Measurements from ENCODE around the gene ARAP1.

ARAP1 gene

DNA sequence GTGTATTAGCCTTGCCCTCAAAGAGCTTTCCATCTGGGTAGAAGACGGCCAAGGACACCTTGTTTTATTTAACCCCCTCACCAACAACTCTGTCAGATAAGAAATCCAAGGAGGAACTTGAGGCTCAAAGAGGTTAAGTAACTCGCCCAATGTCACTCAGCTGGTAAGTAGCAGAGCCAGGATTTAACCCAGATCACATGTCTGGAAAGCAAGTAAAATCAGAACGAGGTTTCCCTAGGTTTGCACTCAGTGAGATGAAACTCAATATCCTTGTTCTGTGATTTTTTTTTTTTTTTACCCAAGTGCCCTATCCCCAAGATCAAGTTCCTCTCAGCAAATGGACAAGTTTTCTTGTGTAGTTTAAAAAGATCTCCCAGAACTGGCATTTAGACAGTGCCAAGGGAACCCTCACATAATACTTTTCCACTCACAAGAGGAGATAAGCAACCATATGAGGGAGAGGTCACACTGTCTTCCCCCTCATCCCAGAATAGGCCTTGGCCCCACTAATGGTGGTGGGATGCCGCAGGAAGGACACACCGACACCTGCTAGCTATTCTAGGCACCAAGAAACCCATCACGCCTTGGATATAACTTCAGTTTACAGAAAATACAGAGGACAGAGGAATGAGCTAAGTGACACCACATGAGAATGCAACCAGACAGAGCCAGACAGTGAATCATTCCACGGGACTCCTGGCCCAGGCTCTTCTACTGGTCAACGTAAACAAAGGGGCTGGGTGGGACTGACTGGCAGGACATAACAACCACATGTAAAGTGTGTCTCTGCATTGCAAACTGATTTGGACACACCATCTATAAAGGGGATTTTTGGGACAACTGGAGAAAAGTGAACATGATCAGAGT lies 8.6 kb upstream of the ARAP1 start:
- no peak for DNase-seq

DNA sequence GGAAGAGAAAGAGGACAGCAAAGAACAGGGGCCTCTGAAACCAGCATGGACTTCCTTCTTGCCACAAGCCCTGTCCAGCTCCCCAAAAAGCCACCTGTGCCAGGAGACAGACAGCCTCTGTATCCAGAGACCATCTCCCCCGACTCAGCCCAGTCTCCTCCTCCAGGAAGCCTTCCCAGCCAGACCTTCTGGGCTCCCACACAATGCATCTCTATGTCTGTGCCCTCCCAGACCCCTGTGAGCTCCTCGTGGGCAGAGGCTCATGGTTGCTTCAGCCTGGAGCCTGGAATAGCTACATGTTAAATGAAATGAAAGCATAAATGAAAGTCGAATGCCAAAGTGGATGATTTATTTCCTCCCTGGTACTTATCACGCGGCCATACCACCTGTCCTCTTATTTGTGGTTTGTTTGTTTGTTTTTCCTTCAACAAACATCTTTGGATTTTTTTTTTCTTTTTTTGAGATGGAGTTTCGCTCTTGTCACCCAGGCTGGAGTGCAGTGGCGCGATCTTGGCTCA lies 7.3 kb upstream of the ARAP1 start:
- DNase-seq, result no peak

DNA sequence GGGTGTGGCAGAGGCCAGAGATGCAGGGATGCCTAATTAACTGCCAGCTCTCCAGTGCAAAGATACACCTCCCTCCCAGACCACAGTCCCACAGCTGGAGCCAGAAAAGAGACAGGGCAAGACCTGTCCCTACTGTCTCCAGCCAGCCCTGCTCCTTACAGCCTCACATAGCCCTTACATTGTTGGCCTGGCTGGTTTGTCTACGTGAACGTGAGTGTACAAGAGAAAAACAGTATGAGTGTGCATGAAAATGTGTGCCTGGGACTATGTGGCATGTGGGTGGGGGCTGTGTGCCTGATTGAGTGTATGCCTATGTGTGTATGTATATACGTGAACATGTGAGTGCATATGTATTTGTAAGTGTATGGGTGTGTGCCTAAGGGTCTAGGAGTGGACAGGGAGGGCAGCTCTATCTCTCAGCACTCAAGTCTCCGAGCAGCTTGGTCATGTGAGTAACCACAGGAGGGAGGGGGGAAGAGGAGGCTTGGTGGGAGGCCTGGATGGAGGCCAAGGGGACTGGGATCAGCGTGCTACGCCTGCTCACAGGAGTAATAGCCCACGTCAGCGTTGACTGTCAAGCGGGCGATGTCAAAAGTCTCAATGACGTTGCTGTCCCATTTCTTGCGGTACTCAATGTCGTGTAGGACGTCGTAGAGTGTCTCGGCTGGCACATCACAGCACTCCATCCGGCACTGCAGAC lies 6.6 kb upstream of the ARAP1 start:
- DNase-seq, result no peak

DNA sequence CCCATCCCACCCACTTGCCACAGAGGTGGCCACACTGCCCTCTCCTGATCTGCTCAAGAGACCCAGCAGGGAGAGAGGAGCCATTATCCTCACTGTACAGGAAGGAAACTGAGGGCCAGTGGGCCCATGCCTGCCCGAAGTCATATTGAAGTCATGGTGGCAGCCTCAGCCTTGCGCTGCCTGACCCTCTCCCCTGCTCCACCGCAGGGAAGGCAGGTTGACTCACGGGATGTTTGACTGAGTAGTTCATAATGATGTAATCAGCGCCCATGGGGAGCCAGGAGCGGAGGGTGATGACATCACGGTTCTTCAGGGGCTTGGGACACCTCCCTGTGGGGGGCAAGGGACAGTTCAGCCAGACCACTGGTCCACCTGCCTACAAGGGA lies 6.1 kb upstream of the ARAP1 start:
- DNase-seq, result no peak

DNA sequence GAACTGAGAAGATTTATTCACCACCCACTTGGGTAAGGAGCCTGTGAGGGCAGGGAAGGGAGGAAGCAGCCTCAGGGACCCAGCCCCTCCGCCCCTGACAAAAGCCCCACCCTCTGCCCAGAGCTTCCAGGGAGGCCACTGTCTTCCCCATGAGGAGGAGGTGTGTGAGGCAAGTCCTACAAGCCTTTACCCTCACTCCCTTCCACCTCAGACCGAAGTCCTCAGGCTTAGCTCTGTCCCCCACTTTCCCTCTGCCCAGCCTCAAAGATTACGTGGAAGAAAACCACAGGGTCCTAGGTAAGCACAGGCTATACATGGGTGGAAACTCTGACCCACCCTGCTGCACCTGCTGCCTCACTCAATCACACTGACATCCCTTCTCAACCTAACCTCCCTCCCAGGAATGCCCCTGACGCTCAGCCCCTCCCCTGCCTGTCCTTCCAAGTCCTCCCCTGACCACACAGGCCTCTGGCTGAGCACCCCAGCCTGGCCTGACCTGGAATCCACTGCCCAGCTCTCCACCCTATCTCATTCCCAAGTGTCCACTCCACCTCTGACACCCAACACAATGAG lies 3.6 kb upstream of the ARAP1 start:
- DNase-seq, result no peak

DNA sequence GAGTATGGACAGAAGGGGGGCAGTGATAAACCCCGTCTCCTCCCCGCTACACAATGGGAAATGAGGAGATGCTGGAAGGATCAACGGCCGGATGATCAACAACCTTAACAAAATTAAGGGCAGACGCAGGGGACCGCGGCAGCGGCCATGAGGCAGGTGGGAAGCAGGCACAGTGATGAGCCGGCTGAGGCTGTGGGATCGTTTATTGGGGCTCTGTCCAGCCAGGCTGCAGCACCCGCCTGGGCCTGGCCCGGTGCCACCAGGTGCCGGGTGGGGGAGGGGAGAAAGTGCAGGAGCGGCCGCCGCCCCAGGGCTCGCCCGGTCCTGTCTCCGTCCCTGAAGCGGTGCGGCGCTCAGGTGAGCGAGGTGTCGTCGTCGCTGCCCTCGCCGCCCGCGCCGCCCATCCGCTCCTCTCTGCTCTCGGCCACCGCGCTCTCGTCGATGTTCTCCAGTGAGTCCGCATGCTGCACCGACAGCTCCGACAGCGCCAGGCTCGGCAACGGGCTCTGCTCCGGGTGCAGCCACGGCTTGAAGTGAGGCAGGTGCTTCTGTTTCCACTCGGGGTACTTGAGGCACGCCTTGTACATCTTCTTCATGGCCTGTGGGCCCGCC lies 2.4 kb upstream of the ARAP1 start:
- no peak for DNase-seq

DNA sequence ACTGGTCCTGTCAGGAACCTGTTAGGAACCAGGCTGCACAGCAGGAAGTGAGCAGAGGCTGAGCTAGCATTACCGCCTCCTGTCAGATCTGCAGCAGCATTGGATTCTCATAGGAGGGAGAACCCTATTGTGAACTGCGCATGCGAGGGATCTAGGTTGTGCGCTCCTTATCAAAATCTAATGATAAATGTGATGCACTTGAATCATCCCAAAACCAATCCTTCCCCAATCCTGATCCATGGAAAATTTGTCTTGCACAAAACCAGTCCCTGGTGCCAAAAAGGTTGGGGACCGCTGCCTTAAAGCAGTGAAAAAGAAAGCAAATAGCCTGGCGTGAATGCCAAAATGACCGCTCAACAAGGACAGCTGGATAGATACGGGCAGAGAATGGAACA lies 1.9 kb upstream of the ARAP1 start:
- no peak for DNase-seq

DNA sequence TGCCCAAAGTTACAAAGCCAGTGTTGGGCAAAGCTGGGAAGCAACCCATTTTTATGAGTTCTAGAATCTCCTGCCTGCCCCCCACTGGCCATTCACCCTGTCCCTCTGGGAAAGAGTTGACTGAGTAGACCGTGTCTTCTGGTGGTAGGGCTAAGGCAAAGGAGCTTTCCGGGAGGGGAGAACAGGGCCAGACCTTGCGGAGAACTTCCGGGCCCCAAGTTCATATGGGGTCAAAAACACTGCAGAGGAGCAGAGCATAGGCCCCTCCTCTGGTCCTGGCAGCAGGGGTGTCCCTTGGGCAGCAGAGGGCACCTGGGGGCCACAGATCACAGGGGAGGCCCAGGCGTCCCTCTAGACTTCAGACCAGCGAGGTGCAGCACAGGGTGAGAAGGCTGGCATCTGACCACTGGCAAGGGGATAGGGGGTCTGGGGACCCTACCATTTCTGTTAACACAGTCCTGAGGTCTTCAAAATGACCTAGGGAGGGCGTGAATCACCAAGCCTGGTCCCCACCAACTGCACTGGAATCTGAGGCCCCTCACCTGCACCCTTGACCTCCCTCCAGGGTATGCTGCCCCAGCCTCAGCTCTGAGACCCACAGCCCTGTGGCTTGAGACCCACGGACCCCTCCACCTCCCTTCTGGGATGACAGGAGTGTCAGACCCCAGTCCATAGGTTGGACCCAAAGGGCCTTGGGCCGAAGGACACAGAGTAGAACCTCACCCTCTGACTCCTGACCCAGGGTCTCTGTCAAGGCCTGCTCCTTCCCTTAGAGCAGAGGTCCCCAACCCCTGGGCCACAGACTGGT lies 1.3 kb upstream of the ARAP1 start:
- DNase-seq, result no peak

DNA sequence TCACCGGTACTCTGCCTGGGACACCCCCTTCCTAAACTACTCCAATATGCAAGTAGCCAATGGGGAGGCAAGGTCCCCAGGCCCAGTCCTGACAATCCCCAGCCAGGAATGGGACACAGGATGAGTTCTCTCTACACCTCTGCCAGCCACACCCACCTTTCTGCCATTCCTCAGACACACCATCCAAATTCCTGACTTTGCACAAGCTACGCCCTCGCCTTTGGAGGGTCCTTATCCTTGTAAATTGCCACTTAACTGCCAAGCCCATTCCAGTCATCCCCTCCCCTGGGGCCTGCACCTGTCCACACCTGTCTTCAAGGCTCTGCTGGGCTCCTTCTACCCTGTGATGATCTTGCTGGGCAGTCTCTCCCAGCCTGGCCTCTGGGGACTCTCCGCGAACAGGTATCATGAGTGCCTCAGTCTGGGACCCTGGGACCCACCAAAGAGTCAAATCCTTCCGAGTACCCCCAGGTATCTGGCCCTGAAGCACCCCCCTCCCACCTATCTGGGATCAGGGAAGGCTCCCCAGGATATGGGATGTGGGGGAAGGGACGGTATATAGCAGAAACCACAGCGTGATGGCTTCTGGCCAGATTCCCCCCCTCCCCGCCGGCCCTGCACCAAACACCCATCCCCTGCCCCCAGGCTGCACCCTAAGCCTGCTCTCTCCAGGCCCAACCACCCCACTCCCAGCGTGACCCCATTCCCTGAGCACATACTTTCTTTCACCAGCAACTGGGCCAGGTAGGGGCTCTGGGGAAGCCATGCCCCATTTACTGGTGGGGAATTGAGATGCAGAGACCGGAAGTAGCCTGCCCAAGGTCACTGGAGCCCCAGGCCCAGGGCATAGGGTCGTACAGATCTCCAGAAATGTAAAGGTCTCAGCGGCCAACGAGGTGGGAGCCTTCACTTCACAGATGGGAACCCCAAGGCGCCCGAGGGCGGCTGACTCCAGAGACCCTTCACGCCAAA lies 806 bp downstream of the ARAP1 start:
- DNase-seq, result no peak

DNA sequence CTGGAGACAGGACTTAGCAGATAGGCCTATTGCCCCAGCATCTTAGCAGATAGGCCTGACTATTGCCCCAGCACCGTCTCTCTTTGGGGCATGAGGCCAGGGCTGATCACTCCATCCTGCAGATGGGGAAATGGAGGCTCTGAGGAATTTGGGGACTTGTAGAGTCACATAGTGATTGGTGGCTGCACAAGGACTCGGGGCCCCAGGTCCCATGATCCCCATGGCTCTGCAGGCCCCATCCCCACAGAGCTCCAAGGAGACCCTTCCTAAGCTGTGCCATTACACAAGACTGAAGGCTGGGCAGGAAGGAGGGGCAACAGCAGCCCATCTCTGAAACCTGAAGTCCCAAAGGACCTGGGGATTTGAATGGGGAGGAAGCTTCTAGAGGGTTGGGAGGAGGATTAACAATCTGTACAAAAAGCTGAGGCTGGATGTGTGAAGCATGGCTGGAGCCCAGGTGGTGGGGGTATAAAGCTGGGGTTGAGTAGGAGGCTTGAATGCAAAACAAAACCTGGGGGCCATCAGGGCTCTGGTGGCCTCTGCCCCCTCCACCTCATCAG lies 1.6 kb downstream of the ARAP1 start:
- no peak for DNase-seq

DNA sequence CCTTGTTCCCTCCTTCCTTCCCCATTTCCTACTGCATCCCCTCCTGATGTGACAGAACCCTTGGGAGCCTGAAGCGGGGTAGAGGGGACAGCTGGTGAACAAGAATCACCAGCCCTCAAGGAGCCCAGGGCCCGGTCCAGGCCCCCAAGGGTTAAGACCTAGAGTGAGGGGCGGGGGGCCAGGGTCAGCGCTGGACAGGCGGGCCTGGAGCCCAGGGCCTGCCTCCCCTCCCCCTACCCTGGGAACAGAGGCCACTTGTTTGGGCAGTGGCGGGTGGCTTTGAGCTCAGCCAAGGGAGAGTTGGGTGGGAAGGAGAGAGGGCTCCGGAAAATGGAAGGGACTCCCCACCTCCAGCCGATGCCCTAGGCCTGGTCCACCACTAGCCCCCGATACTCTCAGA lies 2.1 kb downstream of the ARAP1 start:
- DNase-seq, result no peak

DNA sequence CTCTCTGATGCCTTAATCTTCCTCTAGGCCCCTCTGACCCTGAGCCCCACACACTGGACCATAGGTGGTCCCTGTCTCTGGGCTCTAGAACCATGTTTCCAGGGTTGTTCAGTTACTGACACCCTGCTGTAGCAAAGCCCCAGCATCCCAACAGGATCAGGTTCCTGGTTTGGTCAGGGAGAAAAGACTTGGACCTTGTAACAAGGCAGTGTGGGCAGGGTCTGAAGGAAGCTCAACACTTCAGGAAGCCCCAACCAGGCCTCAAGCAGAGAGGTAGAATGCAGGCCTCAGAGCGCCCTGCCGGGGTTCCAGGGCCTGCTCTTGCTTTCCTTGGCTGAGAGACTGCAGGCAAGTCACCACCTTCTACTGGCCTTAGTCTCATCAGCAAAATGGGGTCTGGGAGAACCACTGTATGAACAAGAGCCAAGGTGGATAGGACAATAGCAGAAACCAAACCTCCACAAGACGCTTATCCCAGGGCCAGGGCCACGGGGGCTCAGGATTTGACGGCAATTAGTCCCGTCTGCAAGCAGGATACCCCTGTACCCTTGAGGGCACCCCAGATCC lies 4.8 kb downstream of the ARAP1 start:
- DNase-seq, result no peak

DNA sequence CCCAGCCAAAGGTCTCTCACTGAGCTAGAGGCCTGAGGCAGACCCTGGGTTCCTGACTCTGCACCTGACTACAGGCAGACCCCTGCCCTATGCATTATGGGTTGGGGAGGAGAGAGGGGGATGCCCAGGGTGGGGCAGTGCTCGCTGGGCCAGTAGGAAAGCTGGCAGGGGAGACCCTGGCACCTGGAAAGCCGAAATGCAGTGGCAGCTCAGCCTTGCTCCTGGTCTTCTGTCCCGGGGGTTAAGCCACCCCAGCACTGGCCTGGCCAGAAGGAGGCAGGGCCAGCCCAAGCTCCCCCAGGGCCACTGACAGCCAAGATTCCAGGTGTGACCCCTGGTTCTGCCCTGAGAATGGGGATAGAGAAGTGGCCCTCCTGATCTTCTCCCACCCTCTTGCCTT lies 5.4 kb downstream of the ARAP1 start:
- DNase-seq, result no peak

DNA sequence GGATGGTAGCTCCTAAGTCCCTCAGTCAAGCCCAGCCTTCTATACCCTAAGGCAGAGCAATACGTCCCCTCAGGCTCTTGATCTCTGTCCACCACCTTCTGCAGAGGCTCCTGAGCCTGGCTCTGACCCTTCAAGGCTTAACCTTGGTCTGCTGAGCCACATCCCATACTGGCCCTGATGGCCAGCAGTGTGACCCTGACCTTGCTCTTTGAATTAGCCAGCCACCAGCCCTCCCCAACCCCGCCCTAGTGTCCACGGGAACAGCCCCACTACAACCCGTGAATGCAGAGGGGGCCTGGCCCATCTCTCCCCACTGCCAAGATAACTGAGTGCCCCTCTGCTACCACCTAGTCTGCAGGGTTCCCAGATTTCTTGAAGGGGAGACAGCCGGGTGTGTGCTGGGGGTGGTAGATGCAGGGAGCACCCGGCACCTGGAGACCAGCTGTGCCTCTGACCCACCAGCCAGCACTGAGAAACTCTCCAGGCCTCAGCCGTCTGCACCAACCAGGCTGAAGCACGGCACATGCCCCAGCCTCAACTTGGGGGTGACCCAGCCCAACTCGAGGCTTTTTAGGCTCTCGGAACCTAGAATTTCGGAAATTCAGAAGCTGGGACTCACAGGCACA lies 6.2 kb downstream of the ARAP1 start:
- DNase-seq, result no peak

DNA sequence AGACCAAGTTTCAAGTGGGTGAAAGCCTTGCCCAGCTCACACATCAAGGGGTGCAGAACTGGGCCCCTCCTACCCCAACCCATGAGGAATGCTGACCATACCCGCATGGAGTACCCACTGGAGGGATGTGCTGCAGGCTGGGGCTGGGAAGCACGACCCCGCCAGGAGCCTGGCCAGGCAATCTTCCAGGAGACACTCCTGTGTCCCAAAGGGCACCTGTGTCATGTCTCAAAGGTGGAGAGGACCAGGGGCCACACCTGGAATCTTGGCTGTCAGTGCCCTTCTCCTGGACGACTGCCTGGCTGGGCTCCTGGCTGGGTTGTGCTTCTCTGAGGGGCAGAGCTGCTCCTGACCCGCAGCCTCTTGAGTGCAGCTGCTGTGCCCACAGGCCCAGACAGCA lies 6.7 kb downstream of the ARAP1 start:
- DNase-seq, result no peak

DNA sequence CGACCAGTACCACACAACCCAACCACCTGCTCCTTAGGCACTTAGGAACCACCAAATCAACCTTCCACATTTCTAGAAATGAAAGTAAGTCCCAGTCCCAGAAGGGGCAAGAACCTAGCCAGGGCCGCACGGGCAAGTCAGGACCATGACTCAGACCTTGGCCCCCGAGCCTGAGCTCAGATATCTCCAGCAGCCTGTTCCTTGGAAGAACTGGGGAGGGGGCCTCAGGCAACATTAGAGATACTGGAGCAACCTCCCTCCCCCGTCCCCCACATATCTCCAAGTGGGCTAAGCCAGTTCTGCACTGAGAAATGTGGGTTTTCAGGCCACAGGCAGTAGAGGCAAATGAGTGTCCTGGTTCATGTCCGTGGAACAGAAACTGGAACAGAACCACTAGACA lies 7.7 kb downstream of the ARAP1 start:
- DNase-seq, result no peak

DNA sequence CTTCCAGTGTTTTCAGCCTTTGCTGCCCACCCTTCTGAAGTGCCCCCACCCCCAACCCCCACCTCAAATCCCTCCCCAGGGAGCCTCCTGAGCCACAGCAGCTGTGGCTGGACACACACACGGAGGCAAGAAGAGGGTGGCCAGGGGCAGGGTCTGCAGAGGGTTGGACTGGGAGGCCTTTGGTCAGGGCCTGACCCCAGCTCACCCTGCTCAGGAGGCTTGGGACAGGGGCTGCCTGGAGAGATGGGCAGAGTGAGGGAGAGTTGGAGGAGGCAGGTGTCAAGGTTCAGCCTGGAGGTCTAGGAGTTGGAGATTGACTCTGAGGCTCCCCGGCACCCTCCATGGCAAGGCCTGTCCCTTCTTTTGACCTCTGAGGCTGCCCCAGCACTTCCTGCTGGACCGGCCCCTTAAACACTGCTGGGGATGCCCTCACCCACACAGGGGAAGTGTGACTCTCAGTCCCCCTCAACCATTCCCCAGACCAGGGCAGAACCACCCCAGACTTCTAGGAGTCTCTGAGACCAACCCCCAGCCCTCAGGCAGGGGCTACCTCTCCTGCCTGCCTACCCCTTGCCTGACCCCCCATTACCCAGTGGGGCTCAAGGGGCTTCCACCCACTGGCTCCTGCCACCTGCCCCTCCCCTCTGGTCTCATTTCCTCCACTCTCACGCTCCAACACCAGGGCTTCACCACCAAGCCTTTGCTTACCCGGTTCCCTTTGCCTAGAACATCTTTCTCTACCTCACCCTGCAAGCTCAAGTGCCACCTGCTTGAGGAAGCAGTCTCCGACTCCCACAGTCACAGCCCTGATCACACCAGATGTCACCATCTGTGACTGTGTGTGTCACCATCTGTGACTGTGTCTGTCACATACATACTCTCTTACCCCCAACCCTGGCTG lies 8.6 kb downstream of the ARAP1 start:
- DNase-seq, result no peak

DNA sequence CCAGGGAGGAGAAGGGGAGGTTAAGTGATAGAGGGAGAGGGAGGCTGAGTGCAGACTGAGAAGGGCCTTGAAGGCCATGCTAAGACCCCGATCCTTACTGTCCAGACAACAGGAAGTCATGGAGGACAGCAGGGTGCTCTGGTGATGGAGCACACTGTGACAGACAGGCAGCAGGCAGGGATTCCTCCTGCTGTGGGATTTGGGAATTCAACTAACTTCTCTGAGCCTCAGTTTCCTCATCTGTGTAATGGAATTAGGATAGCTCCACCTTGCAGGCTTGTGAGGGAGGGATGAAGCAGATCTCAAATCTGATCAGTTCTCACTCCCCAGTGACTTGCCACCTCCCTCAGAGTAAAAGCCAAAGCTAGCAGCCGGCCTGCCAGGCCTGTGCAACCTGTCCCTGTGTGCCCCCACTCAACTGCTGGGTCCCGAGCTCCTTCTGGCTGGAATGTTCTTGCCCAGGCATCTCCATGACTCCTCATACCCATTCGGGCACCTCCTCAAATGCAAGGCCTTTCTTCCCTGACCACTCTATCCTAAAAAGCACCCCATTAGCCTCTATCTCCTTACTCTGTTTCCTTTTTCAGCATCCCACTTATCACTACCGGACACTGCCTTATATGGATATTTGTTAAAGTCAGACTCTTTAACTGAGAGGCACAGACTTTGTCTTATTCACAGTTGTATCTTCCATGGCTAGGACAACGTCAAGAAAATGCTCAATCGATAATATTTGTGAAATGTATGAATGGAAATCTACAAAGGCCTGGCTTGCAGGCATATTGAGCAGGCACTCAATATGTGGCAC lies 9.5 kb downstream of the ARAP1 start:
- no peak for DNase-seq

Measured in activated T-cell treated with anti-CD3 and anti-CD28 coated beads, Interleukin-2, amount 50 U/mL, for 48 hours (primary cell).